Gastrocnemius medialis (tissue), 4 donors: ENCODE data around the gene ACSL1. TPM values are rescaled to one million over a fixed set of nuclear protein-coding genes. Genes with fewer than 3 reads are reported as not detected.

Experiments used
- ATAC-seq, 2 donors: fragments of 150-250 bp; one replicate each; pipeline ENCODE4 v1.9.1; 2016
- DNase-seq, 2 donors: peaks; one replicate each; pipeline ENCODE4 v3.0.0-alpha.2; 2019
- H3K27ac ChIP-seq, 4 donors: fragments of 200-600 bp; sonication (generic); 1 replicate in 1 of 4; 2 replicates in 3 of 4; pipeline ENCODE4 v1.5.1; 2016 to 2018; ENCODE audit warnings: mild to moderate bottlenecking in 2 of 4, moderate library complexity in 1 of 4
- H3K27me3 ChIP-seq, 3 donors: fragments of 200-600 bp; sonication (generic) in 2 of 3; 1 replicate in 1 of 3; 2 replicates in 2 of 3; pipeline versions ENCODE4 v1.5.1 to v1.6.0; 2016 to 2019; ENCODE audit warnings: mild to moderate bottlenecking in 1 of 3, moderate library complexity in 1 of 3
- H3K36me3 ChIP-seq, 2 donors: fragments of 200-600 bp; sonication (generic) in 1 of 2; one replicate each; pipeline ENCODE4 v1.5.1; 2017 to 2018
- H3K4me1 ChIP-seq, 2 donors: fragments of 200-600 bp; sonication (generic) in 1 of 2; one replicate each; pipeline ENCODE4 v1.5.1; 2016 to 2017; ENCODE audit warnings: mild to moderate bottlenecking in 2 of 2
- H3K4me3 ChIP-seq, 4 donors: fragments of 200-600 bp; sonication (generic) in 3 of 4; 1 replicate in 1 of 4; 2 replicates in 3 of 4; pipeline ENCODE4 v1.5.1; 2016 to 2019; ENCODE audit warnings: mild to moderate bottlenecking in 2 of 4
- H3K9me3 ChIP-seq, 3 donors: fragments of 200-600 bp; sonication (generic) in 2 of 3; 1 replicate in 1 of 3; 2 replicates in 2 of 3; pipeline ENCODE4 v1.5.1; 2016 to 2019
- CTCF ChIP-seq, 5 experiments: fragments of 450-650 bp in 3 of 5; fragments of 200-600 bp in 2 of 5; sonication (generic) in 2 of 5; IDR thresholded peaks in 4 of 5; conservative IDR thresholded peaks in 1 of 5; 1 replicate in 4 of 5; 2 replicates in 1 of 5; pipeline ENCODE4 v1.5.1; 2016 to 2019; ENCODE audit warnings: antibody characterized with exemption in 5 of 5, mild to moderate bottlenecking in 3 of 5, moderate library complexity in 3 of 5
- POLR2A ChIP-seq, 2 donors: fragments of 450-650 bp; IDR thresholded peaks; one replicate each; pipeline ENCODE4 v1.6.1; 2017; ENCODE audit warnings: antibody characterized with exemption in 2 of 2, mild to moderate bottlenecking in 2 of 2, moderate library complexity in 2 of 2
- in situ Hi-C, 4 donors: fragments of 200-750 bp; cut with MboI; loops; one replicate each; pipeline versions ENCODE4 v1.15.0 to v1.8.0; 2017; ENCODE audit warnings: low sequenced_read_pairs in 4 of 4
- intact Hi-C: fragments of 100-400 bp; cut with DNase I; formaldehyde crosslinking; loops from one replicate; pipeline ENCODE4 v1.15.1; 2023; ENCODE audit warnings: low total_unique reads
- total RNA-seq, 4 donors: library from RNA; depleted of rRNA; stranded (reverse); fragments of >200 nt; gene quantifications; one replicate each; pipeline versions ENCODE4 v1.1.0 to v1.2.3, GENCODE V29; 2016

The ACSL1 gene
- total RNA-seq, 4 donors from 2014 or later: 591 to 2,181 (median 1,316) TPM

- in situ Hi-C loops (loop anchor here in 1 of 4 donors (10.0 to 25.0 kb wide), 2 partner anchors 56 to 777 kb away; no protein-coding TSS in a partner anchor), intact Hi-C loops (loop anchor here (1.0 to 10.0 kb wide), 4 partner anchors 17 to 764 kb away; no protein-coding TSS in a partner anchor)
- no peaks in the 10 kb centered on the region for H3K36me3 ChIP-seq
- TF ChIP-seq CTCF (IDR thresholded peaks at IDR 0.05 in 4 of 5, conservative IDR thresholded peaks at IDR 0.05 in 1 of 5): no peak
- TF ChIP-seq POLR2A (IDR thresholded peaks at IDR 0.05): no peak
- no peaks in the 10 kb centered on the region for H3K9me3 ChIP-seq
- H3K4me3 ChIP-seq: peak overlapping the region; percentile 32 to 51 (median 42)
- peak overlapping the region; percentile 97 to 100 (median 98) for H3K27ac ChIP-seq
- peak; percentile 93 for DNase-seq
- peaks cover 69 to 85% of the 10 kb centered on the region in 2 donors for H3K4me1 ChIP-seq
- ATAC-seq: peak; percentile 47 to 56
- H3K27me3 ChIP-seq: no peaks in the 10 kb centered on the region
These were observed 15.0 kb downstream of the ACSL1 start for GRCh38 chr4:184810720-184811119.

- intact Hi-C loops: no loop called here
These were observed 17.1 kb downstream of the ACSL1 start for GRCh38 chr4:184808713-184809050.

GRCh38 chr4:184807797-184808712, 17.7 kb downstream of the ACSL1 start:
- intact Hi-C loops (no loop called here), in situ Hi-C loops (loop anchor here in 1 of 4 donors (25.0 kb wide), 1 partner anchor 779 kb away; no protein-coding TSS in a partner anchor)
- Histone ChIP-seq H3K27ac (peak overlapping the region; percentile 97 to 100 (median 98)), H3K36me3 (peaks cover 0 to 8% of the 10 kb centered on the region in 2 donors), H3K27me3 (no peaks in the 10 kb centered on the region), H3K9me3 (no peaks in the 10 kb centered on the region), H3K4me1 (peaks cover 58 to 66% of the 10 kb centered on the region in 2 donors), H3K4me3 (peak overlapping the region; percentile 26 to 72 (median 42))
- ATAC-seq (peak in 1 of 2 donors; percentile 16), DNase-seq (peak in 1 of 2 donors; percentile 78)
- TF ChIP-seq POLR2A (IDR thresholded peaks at IDR 0.05) (no peak), CTCF (IDR thresholded peaks at IDR 0.05 in 4 of 5, conservative IDR thresholded peaks at IDR 0.05 in 1 of 5) (no peak)

More at GRCh38 chr4:184808713-184809050, 17.1 kb downstream of the ACSL1 start:
- H3K9me3 ChIP-seq: no peaks in the 10 kb centered on the region
- in situ Hi-C loops: loop anchor here in 1 of 4 donors (25.0 kb wide), 1 partner anchor 779 kb away; no protein-coding TSS in a partner anchor
- H3K36me3 ChIP-seq: peaks cover 0 to 2% of the 10 kb centered on the region in 2 donors
- ATAC-seq (no peak), DNase-seq (no peak)
- TF ChIP-seq CTCF (IDR thresholded peaks at IDR 0.05 in 4 of 5, conservative IDR thresholded peaks at IDR 0.05 in 1 of 5): no peak
- no peak for TF ChIP-seq POLR2A (IDR thresholded peaks at IDR 0.05)
- peak overlapping the region; percentile 97 to 100 (median 98) for H3K27ac ChIP-seq
- H3K4me1 ChIP-seq: peaks cover 57 to 70% of the 10 kb centered on the region in 2 donors
- H3K27me3 ChIP-seq: no peaks in the 10 kb centered on the region
- H3K4me3 ChIP-seq: peak overlapping the region in 3 of 4 donors; percentile 8 to 72 (median 12)

GRCh38 chr4:184807256-184807655, 18.5 kb downstream of the ACSL1 start:
- TF ChIP-seq CTCF (IDR thresholded peaks at IDR 0.05 in 4 of 5, conservative IDR thresholded peaks at IDR 0.05 in 1 of 5): no peak
- DNase-seq (no peak), ATAC-seq (no peak)
- Histone ChIP-seq H3K4me3 (peak overlapping the region; percentile 26 to 72 (median 42)), H3K27me3 (no peaks in the 10 kb centered on the region), H3K36me3 (peaks cover 0 to 16% of the 10 kb centered on the region in 2 donors), H3K9me3 (no peaks in the 10 kb centered on the region), H3K27ac (peak overlapping the region; percentile 97 to 100 (median 98)), H3K4me1 (peaks cover 58 to 59% of the 10 kb centered on the region in 2 donors)
- in situ Hi-C loops: loop anchor here in 1 of 4 donors (25.0 kb wide), 1 partner anchor 780 kb away; no protein-coding TSS in a partner anchor
- intact Hi-C loops: no loop called here
